Measurements from ENCODE around the gene TTC28. TPM values are rescaled to one million over a fixed set of nuclear protein-coding genes. Genes with fewer than 3 reads are reported as not detected.

Gene TTC28
- total RNA-seq, 1 experiment from 2014 or later = 14.8 TPM

GRCh38 chr22:28118957-28119631 lies 560.5 kb downstream of the TTC28 start:
- Histone ChIP-seq H3K36me3 (replicated peaks; ENCODE audit: control insufficient read depth, insufficient read depth, low read length) (no peaks in the 10 kb centered on the region), H3K4me3 (ENCODE audit: insufficient read depth, low read depth, low read length) (no peak overlapping the region)

GRCh38 chr22:28116219-28116673 lies 563.4 kb downstream of the TTC28 start:
- DNase-seq = no peak
- Histone ChIP-seq H3K36me3 (replicated peaks; ENCODE audit: control insufficient read depth, insufficient read depth, low read length) (no peaks in the 10 kb centered on the region), H3K27me3 (ENCODE audit: control insufficient read depth, insufficient read depth, low read length) (no peaks in the 10 kb centered on the region), H3K4me3 (ENCODE audit: insufficient read depth, low read depth, low read length) (no peak overlapping the region)

More at GRCh38 chr22:28118957-28119631, 560.5 kb downstream of the TTC28 start:
- no peaks in the 10 kb centered on the region for H3K27me3 ChIP-seq (ENCODE audit: control insufficient read depth, insufficient read depth, low read length)
- DNase-seq = no peak

GRCh38 chr22:28115426-28115825 lies 564.2 kb downstream of the TTC28 start:
- DNase-seq = no peak
- Histone ChIP-seq H3K36me3 (replicated peaks; ENCODE audit: control insufficient read depth, insufficient read depth, low read length) (no peaks in the 10 kb centered on the region), H3K4me3 (ENCODE audit: insufficient read depth, low read depth, low read length) (no peak overlapping the region), H3K27me3 (ENCODE audit: control insufficient read depth, insufficient read depth, low read length) (no peaks in the 10 kb centered on the region)

- Histone ChIP-seq H3K27me3 (ENCODE audit: control insufficient read depth, insufficient read depth, low read length) (no peaks in the 10 kb centered on the region), H3K4me3 (ENCODE audit: insufficient read depth, low read depth, low read length) (no peak overlapping the region), H3K36me3 (replicated peaks; ENCODE audit: control insufficient read depth, insufficient read depth, low read length) (no peaks in the 10 kb centered on the region)
- no peak for DNase-seq
Observed at GRCh38 chr22:28112548-28113043, 567.0 kb downstream of the TTC28 start.

GRCh38 chr22:28112190-28112544 lies 567.5 kb downstream of the TTC28 start:
- no peak overlapping the region for H3K4me3 ChIP-seq (ENCODE audit: insufficient read depth, low read depth, low read length)
- DNase-seq = no peak

GRCh38 chr22:28111501-28112189 lies 568.0 kb downstream of the TTC28 start:
- Histone ChIP-seq H3K27me3 (ENCODE audit: control insufficient read depth, insufficient read depth, low read length) (no peaks in the 10 kb centered on the region), H3K36me3 (replicated peaks; ENCODE audit: control insufficient read depth, insufficient read depth, low read length) (no peaks in the 10 kb centered on the region)
- no peak for DNase-seq

More at GRCh38 chr22:28112190-28112544, 567.5 kb downstream of the TTC28 start:
- no peaks in the 10 kb centered on the region for H3K36me3 ChIP-seq (replicated peaks; ENCODE audit: control insufficient read depth, insufficient read depth, low read length)
- H3K27me3 ChIP-seq (ENCODE audit: control insufficient read depth, insufficient read depth, low read length) = no peaks in the 10 kb centered on the region

GRCh38 chr22:28108851-28109250 lies 570.8 kb downstream of the TTC28 start:
- DNase-seq = no peak
- H3K4me3 ChIP-seq (ENCODE audit: insufficient read depth, low read depth, low read length) = no peak overlapping the region
- H3K36me3 ChIP-seq (replicated peaks; ENCODE audit: control insufficient read depth, insufficient read depth, low read length) = no peaks in the 10 kb centered on the region
- no peaks in the 10 kb centered on the region for H3K27me3 ChIP-seq (ENCODE audit: control insufficient read depth, insufficient read depth, low read length)

More at GRCh38 chr22:28111501-28112189, 568.0 kb downstream of the TTC28 start:
- no peak overlapping the region for H3K4me3 ChIP-seq (ENCODE audit: insufficient read depth, low read depth, low read length)

- Histone ChIP-seq H3K36me3 (replicated peaks; ENCODE audit: control insufficient read depth, insufficient read depth, low read length) (no peaks in the 10 kb centered on the region), H3K27me3 (ENCODE audit: control insufficient read depth, insufficient read depth, low read length) (no peaks in the 10 kb centered on the region), H3K4me3 (ENCODE audit: insufficient read depth, low read depth, low read length) (no peak overlapping the region)
- DNase-seq = no peak
Observed at GRCh38 chr22:28106617-28107016, 573.0 kb downstream of the TTC28 start.

- no peak for DNase-seq
- Histone ChIP-seq H3K27me3 (ENCODE audit: control insufficient read depth, insufficient read depth, low read length) (no peaks in the 10 kb centered on the region), H3K4me3 (ENCODE audit: insufficient read depth, low read depth, low read length) (no peak overlapping the region), H3K36me3 (replicated peaks; ENCODE audit: control insufficient read depth, insufficient read depth, low read length) (no peaks in the 10 kb centered on the region)
Observed at GRCh38 chr22:28105988-28106387, 573.7 kb downstream of the TTC28 start.

- no peak overlapping the region for H3K4me3 ChIP-seq (ENCODE audit: insufficient read depth, low read depth, low read length)
- DNase-seq = no peak
- H3K36me3 ChIP-seq (replicated peaks; ENCODE audit: control insufficient read depth, insufficient read depth, low read length) = no peaks in the 10 kb centered on the region
- no peaks in the 10 kb centered on the region for H3K27me3 ChIP-seq (ENCODE audit: control insufficient read depth, insufficient read depth, low read length)
Observed at GRCh38 chr22:28105413-28105812, 574.2 kb downstream of the TTC28 start.

- H3K27me3 ChIP-seq (ENCODE audit: control insufficient read depth, insufficient read depth, low read length) = no peaks in the 10 kb centered on the region
- H3K4me3 ChIP-seq (ENCODE audit: insufficient read depth, low read depth, low read length) = no peak overlapping the region
- H3K36me3 ChIP-seq (replicated peaks; ENCODE audit: control insufficient read depth, insufficient read depth, low read length) = no peaks in the 10 kb centered on the region
- DNase-seq = no peak
Observed at GRCh38 chr22:28103596-28103995, 576.0 kb downstream of the TTC28 start.

GRCh38 chr22:28102151-28102812 lies 577.4 kb downstream of the TTC28 start:
- no peak overlapping the region for H3K4me3 ChIP-seq (ENCODE audit: insufficient read depth, low read depth, low read length)

GRCh38 chr22:28097627-28098026 lies 582.0 kb downstream of the TTC28 start:
- Histone ChIP-seq H3K4me3 (ENCODE audit: insufficient read depth, low read depth, low read length) (no peak overlapping the region), H3K27me3 (ENCODE audit: control insufficient read depth, insufficient read depth, low read length) (no peaks in the 10 kb centered on the region), H3K36me3 (replicated peaks; ENCODE audit: control insufficient read depth, insufficient read depth, low read length) (no peaks in the 10 kb centered on the region)
- no peak for DNase-seq

More at GRCh38 chr22:28102151-28102812, 577.4 kb downstream of the TTC28 start:
- Histone ChIP-seq H3K36me3 (replicated peaks; ENCODE audit: control insufficient read depth, insufficient read depth, low read length) (no peaks in the 10 kb centered on the region), H3K27me3 (ENCODE audit: control insufficient read depth, insufficient read depth, low read length) (no peaks in the 10 kb centered on the region)
- no peak for DNase-seq

GRCh38 chr22:28096161-28096560 lies 583.5 kb downstream of the TTC28 start:
- H3K27me3 ChIP-seq (ENCODE audit: control insufficient read depth, insufficient read depth, low read length) = no peaks in the 10 kb centered on the region
- no peak overlapping the region for H3K4me3 ChIP-seq (ENCODE audit: insufficient read depth, low read depth, low read length)
- no peak for DNase-seq

More at GRCh38 chr22:28096161-28096560, 583.5 kb downstream of the TTC28 start:
- H3K36me3 ChIP-seq (replicated peaks; ENCODE audit: control insufficient read depth, insufficient read depth, low read length) = no peaks in the 10 kb centered on the region

All from H7 (cell line).